ENCODE data around the gene NR2E3. TPM values are rescaled to one million over a fixed set of nuclear protein-coding genes. Genes with fewer than 3 reads are reported as not detected.

Gene NR2E3
- polyA plus RNA-seq (2013): 0.09 TPM

GRCh38 chr15:71810256-71811035 lies at the start of gene NR2E3:
Gene NR2E3 (plus strand): TSS chr15:71810554. CDS start chr15:71810744, 190 bp downstream.
- no peaks in the 10 kb centered on the region for H3K36me3 ChIP-seq (ENCODE audit: control insufficient read depth in 4 of 4, insufficient read depth in 4 of 4, low read length in 3 of 4)
- DNase-seq: no peak
- H3K27me3 ChIP-seq (replicated peaks in 2 of 5; ENCODE audit: control insufficient read depth in 4 of 5, insufficient read depth in 5 of 5, low read length in 4 of 5): no peaks in the 10 kb centered on the region
- no peaks in the 10 kb centered on the region for H3K9me3 ChIP-seq (ENCODE audit: control extremely low read depth in 1 of 5, control insufficient read depth in 4 of 5, insufficient read depth in 2 of 5, low read depth in 1 of 5, low read length in 4 of 5)
- 92% methylated on average over 15 of the region's 16 CpGs for WGBS (ENCODE audit: insufficient coverage)
- no peak within 1 kb of the TSS for H3K4me3 ChIP-seq (ENCODE audit: control insufficient read depth in 1 of 7, extremely low read depth in 1 of 7, insufficient read depth in 4 of 7, low read depth in 2 of 7, low read length in 6 of 7)
- H3K4me1 ChIP-seq (ENCODE audit: control extremely low read depth in 1 of 4, control insufficient read depth in 4 of 4, insufficient read depth in 4 of 4, low read length in 3 of 4): peaks cover 0 to 4% (median 0%) of the 10 kb centered on the region in 4 experiments
- ChIA-PET POLR2A (no interaction called here), CTCF (no interaction called here)
- no peak within 1 kb of the TSS for H3K27ac ChIP-seq (ENCODE audit: insufficient read depth in 1 of 2, low read depth in 1 of 2, low read length in 2 of 2, poor library complexity in 1 of 2, severe bottlenecking in 2 of 2)

- H3K36me3 ChIP-seq (ENCODE audit: control insufficient read depth in 4 of 4, insufficient read depth in 4 of 4, low read length in 3 of 4): no peaks in the 10 kb centered on the region
These were observed 49.5 kb upstream of the NR2E3 start for GRCh38 chr15:71760852-71761251.

GRCh38 chr15:71761649-71762048 lies 48.7 kb upstream of the NR2E3 start:
- H3K27ac ChIP-seq (ENCODE audit: insufficient read depth in 1 of 2, low read depth in 1 of 2, low read length in 2 of 2, poor library complexity in 1 of 2, severe bottlenecking in 2 of 2): no peak overlapping the region
- no peaks in the 10 kb centered on the region for H3K36me3 ChIP-seq (ENCODE audit: control insufficient read depth in 4 of 4, insufficient read depth in 4 of 4, low read length in 3 of 4)
- H3K4me1 ChIP-seq (ENCODE audit: control extremely low read depth in 1 of 4, control insufficient read depth in 4 of 4, insufficient read depth in 4 of 4, low read length in 3 of 4): no peaks in the 10 kb centered on the region
- ChIA-PET POLR2A (no interaction called here), CTCF (interaction anchor here (0.6 kb wide), 1 partner anchor 18 kb away, joined by 4 read pairs; no protein-coding TSS in a partner anchor)
- no peak overlapping the region for H3K4me3 ChIP-seq (ENCODE audit: control insufficient read depth in 1 of 7, extremely low read depth in 1 of 7, insufficient read depth in 4 of 7, low read depth in 2 of 7, low read length in 6 of 7)
- H3K27me3 ChIP-seq (replicated peaks in 2 of 5; ENCODE audit: control insufficient read depth in 4 of 5, insufficient read depth in 5 of 5, low read length in 4 of 5): no peaks in the 10 kb centered on the region
- DNase-seq: no peak
- 92% methylated on average over 3 of the region's 3 CpGs for WGBS (ENCODE audit: insufficient coverage)
- peaks cover 0 to 18% (median 6%) of the 10 kb centered on the region in 5 experiments for H3K9me3 ChIP-seq (ENCODE audit: control extremely low read depth in 1 of 5, control insufficient read depth in 4 of 5, insufficient read depth in 2 of 5, low read depth in 1 of 5, low read length in 4 of 5)

More at GRCh38 chr15:71760852-71761251, 49.5 kb upstream of the NR2E3 start:
- WGBS (ENCODE audit: insufficient coverage): no CpG with 5 or more reads among the region's 1 CpG
- Histone ChIP-seq H3K9me3 (ENCODE audit: control extremely low read depth in 1 of 5, control insufficient read depth in 4 of 5, insufficient read depth in 2 of 5, low read depth in 1 of 5, low read length in 4 of 5) (peaks cover 0 to 18% (median 6%) of the 10 kb centered on the region in 5 experiments), H3K4me1 (ENCODE audit: control extremely low read depth in 1 of 4, control insufficient read depth in 4 of 4, insufficient read depth in 4 of 4, low read length in 3 of 4) (no peaks in the 10 kb centered on the region), H3K27me3 (replicated peaks in 2 of 5; ENCODE audit: control insufficient read depth in 4 of 5, insufficient read depth in 5 of 5, low read length in 4 of 5) (peaks cover 0 to 1% (median 0%) of the 10 kb centered on the region in 5 experiments), H3K27ac (ENCODE audit: insufficient read depth in 1 of 2, low read depth in 1 of 2, low read length in 2 of 2, poor library complexity in 1 of 2, severe bottlenecking in 2 of 2) (no peak overlapping the region), H3K4me3 (ENCODE audit: control insufficient read depth in 1 of 7, extremely low read depth in 1 of 7, insufficient read depth in 4 of 7, low read depth in 2 of 7, low read length in 6 of 7) (no peak overlapping the region)
- ChIA-PET CTCF (interaction anchor here (0.6 kb wide), 1 partner anchor 17 kb away, joined by 4 read pairs; no protein-coding TSS in a partner anchor), POLR2A (no interaction called here)
- DNase-seq: no peak

GRCh38 chr15:71768184-71768583 lies 42.2 kb upstream of the NR2E3 start:
- DNase-seq: no peak
- no peaks in the 10 kb centered on the region for H3K36me3 ChIP-seq (ENCODE audit: control insufficient read depth in 4 of 4, insufficient read depth in 4 of 4, low read length in 3 of 4)
- no peak overlapping the region for H3K27ac ChIP-seq (ENCODE audit: insufficient read depth in 1 of 2, low read depth in 1 of 2, low read length in 2 of 2, poor library complexity in 1 of 2, severe bottlenecking in 2 of 2)
- peaks cover 0 to 4% (median 0%) of the 10 kb centered on the region in 5 experiments for H3K27me3 ChIP-seq (replicated peaks in 2 of 5; ENCODE audit: control insufficient read depth in 4 of 5, insufficient read depth in 5 of 5, low read length in 4 of 5)
- WGBS (ENCODE audit: insufficient coverage): 100% methylated on average over 2 of the region's 5 CpGs
- ChIA-PET CTCF (no interaction called here), POLR2A (no interaction called here)
- H3K4me3 ChIP-seq (ENCODE audit: control insufficient read depth in 1 of 7, extremely low read depth in 1 of 7, insufficient read depth in 4 of 7, low read depth in 2 of 7, low read length in 6 of 7): no peak overlapping the region
- no peaks in the 10 kb centered on the region for H3K4me1 ChIP-seq (ENCODE audit: control extremely low read depth in 1 of 4, control insufficient read depth in 4 of 4, insufficient read depth in 4 of 4, low read length in 3 of 4)
- no peaks in the 10 kb centered on the region for H3K9me3 ChIP-seq (ENCODE audit: control extremely low read depth in 1 of 5, control insufficient read depth in 4 of 5, insufficient read depth in 2 of 5, low read depth in 1 of 5, low read length in 4 of 5)

GRCh38 chr15:71773206-71773859 lies 37.0 kb upstream of the NR2E3 start:
- Histone ChIP-seq H3K4me1 (ENCODE audit: control extremely low read depth in 1 of 4, control insufficient read depth in 4 of 4, insufficient read depth in 4 of 4, low read length in 3 of 4) (no peaks in the 10 kb centered on the region), H3K27me3 (replicated peaks in 2 of 5; ENCODE audit: control insufficient read depth in 4 of 5, insufficient read depth in 5 of 5, low read length in 4 of 5) (peaks cover 0 to 4% (median 0%) of the 10 kb centered on the region in 5 experiments), H3K27ac (ENCODE audit: insufficient read depth in 1 of 2, low read depth in 1 of 2, low read length in 2 of 2, poor library complexity in 1 of 2, severe bottlenecking in 2 of 2) (no peak overlapping the region), H3K36me3 (ENCODE audit: control insufficient read depth in 4 of 4, insufficient read depth in 4 of 4, low read length in 3 of 4) (no peaks in the 10 kb centered on the region), H3K4me3 (ENCODE audit: control insufficient read depth in 1 of 7, extremely low read depth in 1 of 7, insufficient read depth in 4 of 7, low read depth in 2 of 7, low read length in 6 of 7) (no peak overlapping the region), H3K9me3 (ENCODE audit: control extremely low read depth in 1 of 5, control insufficient read depth in 4 of 5, insufficient read depth in 2 of 5, low read depth in 1 of 5, low read length in 4 of 5) (no peaks in the 10 kb centered on the region)
- ChIA-PET CTCF (interaction anchor here (3.5 kb wide), 1 partner anchor 8 kb away, joined by 15 read pairs; no protein-coding TSS in a partner anchor), POLR2A (no interaction called here)
- WGBS (ENCODE audit: insufficient coverage): 100% methylated on average over 1 of the region's 1 CpG
- no peak for DNase-seq

- Histone ChIP-seq H3K4me1 (ENCODE audit: control extremely low read depth in 1 of 4, control insufficient read depth in 4 of 4, insufficient read depth in 4 of 4, low read length in 3 of 4) (no peaks in the 10 kb centered on the region), H3K27me3 (replicated peaks in 2 of 5; ENCODE audit: control insufficient read depth in 4 of 5, insufficient read depth in 5 of 5, low read length in 4 of 5) (peaks cover 0 to 4% (median 0%) of the 10 kb centered on the region in 5 experiments), H3K9me3 (ENCODE audit: control extremely low read depth in 1 of 5, control insufficient read depth in 4 of 5, insufficient read depth in 2 of 5, low read depth in 1 of 5, low read length in 4 of 5) (no peaks in the 10 kb centered on the region), H3K4me3 (ENCODE audit: control insufficient read depth in 1 of 7, extremely low read depth in 1 of 7, insufficient read depth in 4 of 7, low read depth in 2 of 7, low read length in 6 of 7) (no peak overlapping the region), H3K27ac (ENCODE audit: insufficient read depth in 1 of 2, low read depth in 1 of 2, low read length in 2 of 2, poor library complexity in 1 of 2, severe bottlenecking in 2 of 2) (no peak overlapping the region), H3K36me3 (ENCODE audit: control insufficient read depth in 4 of 4, insufficient read depth in 4 of 4, low read length in 3 of 4) (no peaks in the 10 kb centered on the region)
- POLR2A ChIA-PET: no interaction called here
- DNase-seq: no peak
- CTCF ChIA-PET: no interaction called here
These were observed 34.5 kb upstream of the NR2E3 start for GRCh38 chr15:71775856-71776255.

- ChIA-PET CTCF (no interaction called here), POLR2A (no interaction called here)
- H3K36me3 ChIP-seq (ENCODE audit: control insufficient read depth in 4 of 4, insufficient read depth in 4 of 4, low read length in 3 of 4): no peaks in the 10 kb centered on the region
- H3K4me1 ChIP-seq (ENCODE audit: control extremely low read depth in 1 of 4, control insufficient read depth in 4 of 4, insufficient read depth in 4 of 4, low read length in 3 of 4): no peaks in the 10 kb centered on the region
- H3K9me3 ChIP-seq (ENCODE audit: control extremely low read depth in 1 of 5, control insufficient read depth in 4 of 5, insufficient read depth in 2 of 5, low read depth in 1 of 5, low read length in 4 of 5): no peaks in the 10 kb centered on the region
- peaks cover 0 to 4% (median 0%) of the 10 kb centered on the region in 5 experiments for H3K27me3 ChIP-seq (replicated peaks in 2 of 5; ENCODE audit: control insufficient read depth in 4 of 5, insufficient read depth in 5 of 5, low read length in 4 of 5)
- DNase-seq: no peak
- 100% methylated on average over 1 of the region's 3 CpGs for WGBS (ENCODE audit: insufficient coverage)
- no peak overlapping the region for H3K27ac ChIP-seq (ENCODE audit: insufficient read depth in 1 of 2, low read depth in 1 of 2, low read length in 2 of 2, poor library complexity in 1 of 2, severe bottlenecking in 2 of 2)
- H3K4me3 ChIP-seq (ENCODE audit: control insufficient read depth in 1 of 7, extremely low read depth in 1 of 7, insufficient read depth in 4 of 7, low read depth in 2 of 7, low read length in 6 of 7): no peak overlapping the region
These were observed 34.0 kb upstream of the NR2E3 start for GRCh38 chr15:71776304-71776703.

All from common myeloid progenitor, CD34-positive (primary cell).